ENCODE measurements around the gene NEUROD2.

The NEUROD2 gene

GRCh38 chr17:39634384-39634871 lies 26.7 kb upstream of the NEUROD2 start:
- DNase-seq (ENCODE audit: low spot score) = peak; percentile 51

GRCh38 chr17:39633570-39634183 lies 26.0 kb upstream of the NEUROD2 start:
- no peak for DNase-seq (ENCODE audit: low spot score)

- DNase-seq (ENCODE audit: low spot score) = no peak
Observed at GRCh38 chr17:39632153-39632941, 24.6 kb upstream of the NEUROD2 start.

GRCh38 chr17:39631403-39631802 lies 23.7 kb upstream of the NEUROD2 start:
- peak; percentile 53 for DNase-seq (ENCODE audit: low spot score)

- DNase-seq (ENCODE audit: low spot score) = no peak
Observed at GRCh38 chr17:39629898-39630297, 22.2 kb upstream of the NEUROD2 start.

- no peak for DNase-seq (ENCODE audit: low spot score)
Observed at GRCh38 chr17:39629494-39629880, 21.8 kb upstream of the NEUROD2 start.

- DNase-seq (ENCODE audit: low spot score) = no peak
Observed at GRCh38 chr17:39628655-39629493, 21.2 kb upstream of the NEUROD2 start.

GRCh38 chr17:39627712-39628516 lies 20.2 kb upstream of the NEUROD2 start:
- DNase-seq (ENCODE audit: low spot score) = no peak

- no peak for DNase-seq (ENCODE audit: low spot score)
Observed at GRCh38 chr17:39627047-39627711, 19.5 kb upstream of the NEUROD2 start.

- peak; percentile 51 for DNase-seq (ENCODE audit: low spot score)
Observed at GRCh38 chr17:39626171-39627046, 18.7 kb upstream of the NEUROD2 start, which contains the start of gene PPP1R1B. TSS of gene PPP1R1B (plus strand) at chr17:39626952. CDS start at chr17:39627393, 441 bp downstream.

GRCh38 chr17:39625198-39625785 lies 17.6 kb upstream of the NEUROD2 start:
- no peak for DNase-seq (ENCODE audit: low spot score)

GRCh38 chr17:39624313-39624712 lies 16.6 kb upstream of the NEUROD2 start:
- DNase-seq (ENCODE audit: low spot score) = no peak

GRCh38 chr17:39623356-39623950 lies 15.7 kb upstream of the NEUROD2 start:
- DNase-seq (ENCODE audit: low spot score) = peak; percentile 75

- no peak for DNase-seq (ENCODE audit: low spot score)
Observed at GRCh38 chr17:39622380-39623006, 14.8 kb upstream of the NEUROD2 start.

- DNase-seq (ENCODE audit: low spot score) = peak; percentile 87
Observed at GRCh38 chr17:39621523-39622379, 14.0 kb upstream of the NEUROD2 start.

GRCh38 chr17:39619786-39620101 lies 12.0 kb upstream of the NEUROD2 start:
- DNase-seq (ENCODE audit: low spot score) = no peak

GRCh38 chr17:39618956-39619785 lies 11.5 kb upstream of the NEUROD2 start:
- DNase-seq (ENCODE audit: low spot score) = no peak
